HEK293 (cell line): ENCODE measurements around the gene RABGGTA.

Experiments
- CTCF ChIA-PET: fragments of 350-600 bp; formaldehyde crosslinking; extraction: SDS; loops from one replicate; lab custom pipeline; 2021; ENCODE audit warnings: antibody characterized with exemption; lab: Yijun Ruan, JAX
- POLR2A ChIA-PET: fragments of 300-600 bp; formaldehyde crosslinking; extraction: SDS; loops from one replicate; lab custom pipeline; 2020; ENCODE audit warnings: antibody characterized with exemption, inconsistent platforms; lab: Yijun Ruan, JAX
- H3K27ac ChIP-seq: fragments of 200-500 bp; sonication (Bioruptor generic); 2 replicates; pipeline ENCODE4 v1.5.1; 2014; ENCODE audit warnings: low read depth, low read length, control low read depth, inconsistent platforms; ENCODE audit errors: extremely low read depth
- H3K36me3 ChIP-seq, 2 experiments: fragments of 200-500 bp in 1 of 2; sonication (Bioruptor generic) in 1 of 2; 1 replicate in 1 of 2; 2 replicates in 1 of 2; pipeline ENCODE4 v1.5.1; 2014 to 2017; ENCODE audit warnings: inconsistent platforms in 2 of 2, low read length in 2 of 2; ENCODE audit not compliant: control insufficient read depth in 2 of 2, insufficient read depth in 1 of 2
- H3K4me1 ChIP-seq: fragments of 200-500 bp; sonication (Bioruptor generic); 2 replicates; pipeline ENCODE4 v1.5.1; 2014; ENCODE audit warnings: mild to moderate bottlenecking, low read length, inconsistent platforms; ENCODE audit not compliant: control insufficient read depth, insufficient read depth
- H3K4me3 ChIP-seq: 2 replicates; pipeline ENCODE4 v1.5.1; 2011; ENCODE audit warnings: low read depth, mild to moderate bottlenecking, control low read depth, low read length, moderate library complexity
- H3K9me3 ChIP-seq: fragments of 200-500 bp; sonication (Bioruptor generic); 2 replicates; pipeline ENCODE4 v1.5.1; 2014; ENCODE audit warnings: low read depth, low read length, inconsistent platforms; ENCODE audit not compliant: control insufficient read depth, insufficient read depth
- BCL11B ChIP-seq: fragments of 450-650 bp; formaldehyde crosslinking; IDR thresholded peaks from 2 replicates; pipeline ENCODE4 v1.5.1; 2016; ENCODE audit warnings: low read depth, missing biosample characterization, missing genetic modification characterization
- OVOL3 ChIP-seq: fragments of 450-650 bp; formaldehyde crosslinking; IDR thresholded peaks from 2 replicates; pipeline ENCODE4 v1.5.1; 2016; ENCODE audit warnings: missing biosample characterization, missing genetic modification characterization
- PBX3 ChIP-seq: sonication (generic); formaldehyde crosslinking; IDR thresholded peaks from 2 replicates; pipeline ENCODE4 v1.8.1; 2022; ENCODE audit warnings: mild to moderate bottlenecking, moderate library complexity, missing genetic modification reagents
- PRDM10 ChIP-seq: fragments of 450-650 bp; formaldehyde crosslinking; IDR thresholded peaks from 2 replicates; pipeline ENCODE4 v1.5.1; 2016; ENCODE audit warnings: missing biosample characterization, missing genetic modification characterization
- SCRT1 ChIP-seq: fragments of 450-650 bp; formaldehyde crosslinking; IDR thresholded peaks from 2 replicates; pipeline ENCODE4 v1.5.1; 2016; ENCODE audit warnings: missing biosample characterization, missing genetic modification characterization, borderline replicate concordance
- SCRT2 ChIP-seq: fragments of 450-650 bp; formaldehyde crosslinking; IDR thresholded peaks from 2 replicates; pipeline ENCODE4 v1.5.1; 2016; ENCODE audit warnings: missing biosample characterization, missing genetic modification characterization
- SETDB1 ChIP-seq: IDR thresholded peaks from one replicate; pipeline ENCODE4 v1.6.1; 2017; ENCODE audit warnings: mild to moderate bottlenecking, low read length, moderate library complexity, mixed read lengths; ENCODE audit not compliant: insufficient read length
- ZEB2 ChIP-seq: fragments of 450-650 bp; formaldehyde crosslinking; IDR thresholded peaks from 2 replicates; pipeline ENCODE4 v1.5.1; 2016; ENCODE audit warnings: missing biosample characterization, missing genetic modification characterization
- ZFP37 ChIP-seq: fragments of 450-650 bp; formaldehyde crosslinking; IDR thresholded peaks from 2 replicates; pipeline ENCODE4 v1.5.1; 2016; ENCODE audit warnings: missing biosample characterization, missing genetic modification characterization
- ZNF10 ChIP-seq: fragments of 450-650 bp; formaldehyde crosslinking; IDR thresholded peaks from 2 replicates; pipeline ENCODE4 v1.5.1; 2017; ENCODE audit warnings: missing biosample characterization, missing genetic modification characterization
- ZNF121 ChIP-seq: fragments of 450-650 bp; formaldehyde crosslinking; IDR thresholded peaks from 2 replicates; pipeline ENCODE4 v1.5.1; 2016; ENCODE audit warnings: missing biosample characterization, missing genetic modification characterization
- ZNF140 ChIP-seq: fragments of 450-650 bp; formaldehyde crosslinking; IDR thresholded peaks from 2 replicates; pipeline ENCODE4 v1.5.1; 2016; ENCODE audit warnings: missing biosample characterization, missing genetic modification characterization
- ZNF157 ChIP-seq: fragments of 450-650 bp; formaldehyde crosslinking; IDR thresholded peaks from 2 replicates; pipeline ENCODE4 v1.5.1; 2016; ENCODE audit warnings: missing biosample characterization, missing genetic modification characterization
- ZNF169 ChIP-seq: fragments of 450-650 bp; formaldehyde crosslinking; IDR thresholded peaks from 2 replicates; pipeline ENCODE4 v1.5.1; 2016; ENCODE audit warnings: missing biosample characterization, missing genetic modification characterization
- ZNF26 ChIP-seq: fragments of 450-650 bp; formaldehyde crosslinking; IDR thresholded peaks from 2 replicates; pipeline ENCODE4 v1.5.1; 2016; ENCODE audit warnings: missing biosample characterization, missing genetic modification characterization
- ZNF274 ChIP-seq, 2 experiments: fragments of 200-500 bp in 1 of 2; fragments of 450-650 bp in 1 of 2; sonication (Bioruptor generic) in 1 of 2; formaldehyde crosslinking in 1 of 2; IDR thresholded peaks; 2 replicates each; pipeline versions ENCODE4 v1.5.1 to v1.6.1; 2014 to 2016; ENCODE audit warnings: borderline replicate concordance in 1 of 2, inconsistent platforms in 1 of 2, low read length in 1 of 2, missing biosample characterization in 1 of 2, missing genetic modification characterization in 1 of 2
- ZNF292 ChIP-seq: fragments of 450-650 bp; formaldehyde crosslinking; IDR thresholded peaks from 2 replicates; pipeline ENCODE4 v1.5.1; 2016; ENCODE audit warnings: low read depth, missing biosample characterization, missing genetic modification characterization, borderline replicate concordance
- ZNF341 ChIP-seq: fragments of 450-650 bp; formaldehyde crosslinking; IDR thresholded peaks from 2 replicates; pipeline ENCODE4; 2016; ENCODE audit warnings: low read depth, missing biosample characterization, missing genetic modification characterization
- ZNF394 ChIP-seq: fragments of 450-650 bp; formaldehyde crosslinking; IDR thresholded peaks from 2 replicates; pipeline ENCODE4 v1.5.1; 2016; ENCODE audit warnings: missing biosample characterization, missing genetic modification characterization, mild to moderate bottlenecking, moderate library complexity, borderline replicate concordance
- ZNF501 ChIP-seq: fragments of 450-650 bp; formaldehyde crosslinking; IDR thresholded peaks from 2 replicates; pipeline ENCODE4 v1.5.1; 2016; ENCODE audit warnings: missing biosample characterization, missing genetic modification characterization
- ZNF580 ChIP-seq: fragments of 450-650 bp; formaldehyde crosslinking; IDR thresholded peaks from 2 replicates; pipeline ENCODE4 v1.5.1; 2016; ENCODE audit warnings: missing biosample characterization, missing genetic modification characterization
- ZNF596 ChIP-seq: fragments of 450-650 bp; IDR thresholded peaks from 2 replicates; pipeline ENCODE4 v1.5.0; 2018; ENCODE audit warnings: missing biosample characterization, mild to moderate bottlenecking, missing genetic modification characterization, moderate library complexity
- ZNF645 ChIP-seq: fragments of 450-650 bp; formaldehyde crosslinking; IDR thresholded peaks from 2 replicates; pipeline ENCODE4; 2016; ENCODE audit warnings: missing biosample characterization, missing genetic modification characterization
- ZNF785 ChIP-seq: fragments of 450-650 bp; formaldehyde crosslinking; IDR thresholded peaks from 2 replicates; pipeline ENCODE4 v1.5.1; 2016; ENCODE audit warnings: missing biosample characterization, missing genetic modification characterization

Gene RABGGTA

GRCh38 chr14:24271834-24272263 is 452 bp upstream of the RABGGTA start:
- ChIA-PET CTCF (interaction anchor here (0.6 to 3.0 kb wide), 9 partner anchors 9 to 120 kb away, joined by 3 to 15 read pairs (median 4); partner anchors contain the start of gene TINF2), POLR2A (interaction anchor here (0.5 to 2.9 kb wide), 27 partner anchors 9 to 219 kb away, joined by 3 to 47 read pairs (median 6); partner anchors contain the start of genes CHMP4A, CIDEB, DCAF11 and DHRS1)
- Histone ChIP-seq H3K27ac (peak overlapping the region; percentile 94; the same call in 1 of the 2 replicates), H3K4me1 (peaks cover 3% of the 10 kb centered on the region; the same call in 1 of the 2 replicates), H3K36me3 (peaks cover 0 to 24% of the 10 kb centered on the region in 2 experiments; a peak in 1 of 3 replicates), H3K9me3 (no peaks in the 10 kb centered on the region), H3K4me3 (peak overlapping the region; percentile 92)
- no peak for TF ChIP-seq ZEB2 (tag by site-specific recombination)
- TF ChIP-seq ZNF292 = no peak
- TF ChIP-seq ZNF26 (tag by site-specific recombination) = no peak
- no peak for TF ChIP-seq ZNF121 (tag by site-specific recombination)
- TF ChIP-seq ZNF501 (tag by site-specific recombination) = no peak
- TF ChIP-seq SCRT1 (tag by site-specific recombination) = 0 out of 2 replicates have a peak, but pooled peaks have one; percentile 2
- no peak for TF ChIP-seq ZNF645 (tag by site-specific recombination)
- peak; percentile 97 for TF ChIP-seq PRDM10
- TF ChIP-seq ZNF596 (tag by site-specific recombination) = no peak
- TF ChIP-seq ZNF140 (tag by site-specific recombination) = no peak
- no peak for TF ChIP-seq ZNF580 (tag by site-specific recombination)
- no peak for TF ChIP-seq ZNF157 (tag by site-specific recombination)
- TF ChIP-seq ZNF169 = no peak
- TF ChIP-seq ZFP37 = no peak
- no peak for TF ChIP-seq PBX3
- no peak for TF ChIP-seq ZNF274 (IDR thresholded peaks at IDR 0.05; ENCODE audit: low read length)
- no peak for TF ChIP-seq ZNF274 (tag by site-specific recombination; IDR thresholded peaks at IDR 0.05; ENCODE audit: borderline replicate concordance)
- no peak for TF ChIP-seq OVOL3
- TF ChIP-seq ZNF341 (tag by site-specific recombination) = no peak
- no peak for TF ChIP-seq ZNF394
- peak; percentile 8; the same call in 1 of the 2 replicates for TF ChIP-seq SCRT2
- no peak for TF ChIP-seq BCL11B (tag by site-specific recombination)
- TF ChIP-seq ZNF785 (tag by site-specific recombination) = no peak
- TF ChIP-seq SETDB1 = no peak
- 0 out of 2 replicates have a peak, but pooled peaks have one; percentile 53 for TF ChIP-seq ZNF10 (tag by site-specific recombination)
